GM13977 (cell line): ENCODE data around the gene MRPL18.

Experiments used
- DNase-seq: peaks from one replicate; pipeline ENCODE4 v3.0.0; 2012; ENCODE audit warnings: low spot score
- CTCF ChIP-seq: IDR thresholded peaks from 2 replicates; pipeline ENCODE4 v1.5.1; 2012; ENCODE audit warnings: mild to moderate bottlenecking, control low read depth; ENCODE audit not compliant: insufficient read depth; ENCODE audit errors: extremely low read depth, missing control alignments
- in situ Hi-C: fragments of 300-500 bp; cut with MboI; formaldehyde crosslinking; loops from one replicate; pipeline ENCODE4 v1.12.0; 2022; ENCODE audit warnings: low sequenced_read_pairs, low pct_unique_long_range_greater_than_20kb, mixed read lengths, inconsistent platforms; ENCODE audit not compliant: unreplicated experiment

The MRPL18 gene

GRCh38 chr6:159842035-159842434, 51.8 kb downstream of the MRPL18 start:
- DNase-seq: no peak
- in situ Hi-C loops: no loop called here
- peak; percentile 4 for TF ChIP-seq CTCF

- in situ Hi-C loops: no loop called here
- TF ChIP-seq CTCF: no peak
Observed at GRCh38 chr6:159844737-159845645, 54.7 kb downstream of the MRPL18 start.

More at GRCh38 chr6:159844737-159845645, 54.7 kb downstream of the MRPL18 start:
- no peak for DNase-seq
